Mesenchymal stem cell (in vitro differentiated cells and primary cell): ENCODE results near the gene KHSRP.

Experiments
- DNase-seq: peaks from one replicate; pipeline ENCODE4 v3.0.0-alpha.2; 2013
- H2AFZ ChIP-seq: one replicate; pipeline ENCODE4 v1.6.1; 2013; ENCODE audit warnings: low read depth, mild to moderate bottlenecking, control low read depth, inconsistent platforms, low read length, moderate library complexity
- H2AK5ac ChIP-seq: 2 replicates; pipeline ENCODE4 v1.6.1; 2013; ENCODE audit warnings: low read length, moderate library complexity, mild to moderate bottlenecking, inconsistent platforms; ENCODE audit not compliant: severe bottlenecking
- H2BK120ac ChIP-seq: one replicate; pipeline ENCODE4 v1.6.1; 2013; ENCODE audit warnings: low read depth, mild to moderate bottlenecking, inconsistent platforms, low read length, moderate library complexity
- H2BK12ac ChIP-seq, 2 experiments: one replicate each; pipeline ENCODE4 v1.6.1; 2013; ENCODE audit warnings: inconsistent platforms in 2 of 2, low read length in 2 of 2, mild to moderate bottlenecking in 2 of 2, moderate library complexity in 2 of 2, control low read depth in 1 of 2
- H2BK15ac ChIP-seq: one replicate; pipeline ENCODE4 v1.6.1; 2013; ENCODE audit warnings: mild to moderate bottlenecking, low read depth, inconsistent platforms; ENCODE audit not compliant: poor library complexity, severe bottlenecking
- H2BK5ac ChIP-seq: 2 replicates; pipeline ENCODE4 v1.6.1; 2013; ENCODE audit warnings: low read depth, mild to moderate bottlenecking, low read length, control low read depth, inconsistent platforms; ENCODE audit not compliant: poor library complexity, severe bottlenecking
- H3K14ac ChIP-seq, 2 experiments: one replicate each; pipeline ENCODE4 v1.6.1; 2013; ENCODE audit warnings: inconsistent platforms in 2 of 2, low read length in 2 of 2, control low read depth in 1 of 2, mild to moderate bottlenecking in 1 of 2, moderate library complexity in 1 of 2
- H3K18ac ChIP-seq, 2 experiments: one replicate each; pipeline ENCODE4 v1.6.1; 2013; ENCODE audit warnings: inconsistent platforms in 2 of 2, low read length in 2 of 2, control low read depth in 1 of 2, low read depth in 1 of 2, mild to moderate bottlenecking in 1 of 2
- H3K23ac ChIP-seq, 2 experiments: one replicate each; pipeline ENCODE4 v1.6.1; 2013; ENCODE audit warnings: inconsistent platforms in 2 of 2, low read length in 2 of 2, mild to moderate bottlenecking in 2 of 2, moderate library complexity in 2 of 2, control low read depth in 1 of 2
- H3K27ac ChIP-seq: 2 replicates; pipeline ENCODE4 v1.5.1; 2013; ENCODE audit warnings: mild to moderate bottlenecking, moderate library complexity, low read length, control low read depth, inconsistent platforms; ENCODE audit not compliant: poor library complexity, severe bottlenecking
- H3K27me3 ChIP-seq, 2 experiments: 2 replicates each; pipeline versions ENCODE4 v1.6.1 to v1.7.0; 2013; ENCODE audit warnings: low read length in 2 of 2, mild to moderate bottlenecking in 2 of 2, moderate library complexity in 2 of 2, control low read depth in 1 of 2, inconsistent platforms in 1 of 2; ENCODE audit not compliant: control insufficient read depth in 1 of 2, insufficient read depth in 1 of 2
- H3K36me3 ChIP-seq, 2 experiments: 2 replicates each; pipeline versions ENCODE4 v1.6.1 to v1.7.0; 2013; ENCODE audit warnings: low read length in 2 of 2, control low read depth in 1 of 2, inconsistent platforms in 1 of 2, low read depth in 1 of 2, mild to moderate bottlenecking in 1 of 2; ENCODE audit not compliant: insufficient read depth in 2 of 2, control insufficient read depth in 1 of 2
- H3K4ac ChIP-seq, 2 experiments: one replicate each; pipeline ENCODE4 v1.6.1; 2013; ENCODE audit warnings: inconsistent platforms in 2 of 2, low read length in 2 of 2, mild to moderate bottlenecking in 2 of 2, moderate library complexity in 2 of 2, control low read depth in 1 of 2, low read depth in 1 of 2
- H3K4me1 ChIP-seq: 2 replicates; pipeline ENCODE4 v1.6.1; 2013; ENCODE audit warnings: low read depth, low read length, control low read depth; ENCODE audit not compliant: control insufficient read depth, insufficient read depth
- H3K4me2 ChIP-seq: 2 replicates; pipeline ENCODE4 v1.6.1; 2013; ENCODE audit warnings: low read length, mild to moderate bottlenecking, inconsistent platforms; ENCODE audit not compliant: poor library complexity, severe bottlenecking
- H3K4me3 ChIP-seq, 2 experiments: 2 replicates each; pipeline versions ENCODE4 v1.5.1 to v1.7.0; 2013; ENCODE audit warnings: low read length in 2 of 2, mild to moderate bottlenecking in 2 of 2, control low read depth in 1 of 2, low read depth in 1 of 2; ENCODE audit not compliant: insufficient read depth in 1 of 2
- H3K79me1 ChIP-seq: replicated peaks from 2 replicates; pipeline ENCODE4 v1.6.1; 2013; ENCODE audit warnings: mild to moderate bottlenecking, control low read depth, low read length, inconsistent platforms; ENCODE audit not compliant: poor library complexity, severe bottlenecking
- H3K9ac ChIP-seq: 2 replicates; pipeline ENCODE4 v1.7.0; 2013; ENCODE audit warnings: mild to moderate bottlenecking, low read length, moderate library complexity
- H3K9me3 ChIP-seq: 2 replicates; pipeline ENCODE4 v1.7.0; 2013; ENCODE audit warnings: mild to moderate bottlenecking, low read length; ENCODE audit not compliant: control insufficient read depth
- H4K8ac ChIP-seq: one replicate; pipeline ENCODE4 v1.6.1; 2013; ENCODE audit warnings: inconsistent platforms, mild to moderate bottlenecking, low read length, moderate library complexity
- H4K91ac ChIP-seq: one replicate; pipeline ENCODE4 v1.6.1; 2013; ENCODE audit warnings: mild to moderate bottlenecking, low read length, inconsistent platforms
- WGBS: methylation state at CpG from one replicate; pipeline ENCODE4 v1.1.7; 2013; ENCODE audit warnings: mixed read lengths; 5-methylcytosine and 5-hydroxymethylcytosine counted together

KHSRP gene

GRCh38 chr19:6443986-6444385 is 19.4 kb upstream of the KHSRP start:
- Histone ChIP-seq H3K23ac (no peak overlapping the region), H2AK5ac (no peak overlapping the region), H3K27ac (no peak overlapping the region), H3K79me1 (no peaks in the 10 kb centered on the region), H2BK120ac (no peak overlapping the region), H2AFZ (no peak overlapping the region), H3K18ac (no peak overlapping the region), H2BK5ac (no peak overlapping the region), H3K4ac (no peak overlapping the region), H3K14ac (no peak overlapping the region), H3K9me3 (peaks cover 8% of the 10 kb centered on the region), H3K4me2 (no peak overlapping the region), H4K91ac (no peak overlapping the region), H3K36me3 (peaks cover 0 to 30% of the 10 kb centered on the region in 2 experiments), H3K4me3 (no peak overlapping the region), H2BK15ac (no peak overlapping the region), H3K4me1 (no peaks in the 10 kb centered on the region), H4K8ac (no peak overlapping the region), H3K27me3 (no peaks in the 10 kb centered on the region), H2BK12ac (no peak overlapping the region), H3K9ac (no peak overlapping the region)
- WGBS = 95% methylated on average over 12 of the region's 13 CpGs
- DNase-seq = no peak

- Histone ChIP-seq H2BK15ac (no peak overlapping the region), H2AFZ (no peak overlapping the region)
- 94% methylated on average over 7 of the region's 13 CpGs for WGBS
Observed at GRCh38 chr19:6442087-6442688, 17.6 kb upstream of the KHSRP start.

GRCh38 chr19:6440905-6441304 is 16.3 kb upstream of the KHSRP start:
- Histone ChIP-seq H2AK5ac (no peak overlapping the region), H2BK5ac (no peak overlapping the region), H3K27ac (no peak overlapping the region), H3K79me1 (no peaks in the 10 kb centered on the region), H4K8ac (no peak overlapping the region), H3K23ac (no peak overlapping the region), H3K27me3 (no peaks in the 10 kb centered on the region), H2BK120ac (no peak overlapping the region), H3K4me2 (no peak overlapping the region), H3K18ac (no peak overlapping the region), H3K14ac (no peak overlapping the region), H3K36me3 (peaks cover 0 to 25% of the 10 kb centered on the region in 2 experiments), H3K9ac (no peak overlapping the region), H2BK15ac (no peak overlapping the region), H2AFZ (no peak overlapping the region), H3K4me1 (no peaks in the 10 kb centered on the region), H3K9me3 (peaks cover 5% of the 10 kb centered on the region), H2BK12ac (no peak overlapping the region), H3K4me3 (no peak overlapping the region), H4K91ac (no peak overlapping the region), H3K4ac (no peak overlapping the region)
- 95% methylated on average over 3 of the region's 3 CpGs for WGBS
- no peak for DNase-seq

More at GRCh38 chr19:6442087-6442688, 17.6 kb upstream of the KHSRP start:
- Histone ChIP-seq H3K23ac (no peak overlapping the region), H3K4me1 (no peaks in the 10 kb centered on the region), H3K4me2 (no peak overlapping the region), H3K79me1 (no peaks in the 10 kb centered on the region), H3K4ac (no peak overlapping the region), H3K9ac (no peak overlapping the region), H3K9me3 (peaks cover 8% of the 10 kb centered on the region), H3K14ac (no peak overlapping the region), H2AK5ac (no peak overlapping the region), H2BK12ac (no peak overlapping the region), H3K27ac (no peak overlapping the region), H3K36me3 (peaks cover 0 to 30% of the 10 kb centered on the region in 2 experiments), H3K4me3 (no peak overlapping the region), H2BK120ac (no peak overlapping the region), H2BK5ac (no peak overlapping the region), H3K27me3 (no peaks in the 10 kb centered on the region), H3K18ac (no peak overlapping the region), H4K8ac (no peak overlapping the region), H4K91ac (no peak overlapping the region)
- no peak for DNase-seq

GRCh38 chr19:6439743-6440142 is 15.1 kb upstream of the KHSRP start:
- Histone ChIP-seq H2AK5ac (no peak overlapping the region), H3K27ac (no peak overlapping the region), H3K79me1 (no peaks in the 10 kb centered on the region), H3K14ac (no peak overlapping the region), H3K18ac (no peak overlapping the region), H4K91ac (no peak overlapping the region), H3K36me3 (peaks cover 0 to 14% of the 10 kb centered on the region in 2 experiments), H4K8ac (no peak overlapping the region), H3K4me1 (no peaks in the 10 kb centered on the region), H3K9me3 (no peaks in the 10 kb centered on the region), H3K23ac (no peak overlapping the region), H3K4me3 (no peak overlapping the region), H3K4me2 (no peak overlapping the region), H2BK5ac (no peak overlapping the region), H3K27me3 (no peaks in the 10 kb centered on the region), H3K9ac (no peak overlapping the region), H2AFZ (no peak overlapping the region), H2BK12ac (no peak overlapping the region), H2BK15ac (no peak overlapping the region), H3K4ac (no peak overlapping the region), H2BK120ac (no peak overlapping the region)
- 67% methylated on average over 1 of the region's 4 CpGs for WGBS
- DNase-seq = no peak
